OCI-LY3 (cell line): Measurements from ENCODE around the gene EHMT1.

ENCODE experiments used
- EZH2phosphoT487 ChIP-seq: fragments of 200-600 bp; shearing (Covaris generic); IDR thresholded peaks from 2 replicates; pipeline ENCODE4 v1.6.1; 2018; ENCODE audit warnings: antibody characterized with exemption, mixed run types, low read depth
- TF ChIP-seq, protein P1 (sequence below): fragments of 200-600, 300-600 bp; sonication (generic); IDR thresholded peaks from 2 replicates; pipeline ENCODE4 v1.5.1; 2014; ENCODE audit warnings: antibody characterized with exemption, low read length, low read depth

DNA sequence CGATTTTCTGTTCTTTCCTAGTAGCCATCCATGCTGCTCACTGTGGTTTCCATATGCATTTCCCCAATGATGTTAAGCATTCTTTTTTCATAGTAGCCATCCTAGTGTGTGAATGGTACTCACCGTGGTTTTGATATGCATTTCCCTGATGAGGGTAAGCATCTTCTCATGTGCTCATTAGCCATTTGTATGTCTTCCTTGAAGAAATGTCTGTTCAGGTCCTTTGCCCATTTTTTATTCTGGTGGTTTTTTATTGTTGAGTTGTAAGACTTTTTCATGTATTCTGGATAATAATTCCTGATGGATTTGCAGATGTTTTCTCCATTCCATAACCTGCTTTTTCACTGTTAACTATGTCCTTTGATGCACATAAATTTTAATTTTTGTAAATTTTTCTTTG is 108.0 kb downstream of the EHMT1 start:
- TF ChIP-seq, protein P1, sequence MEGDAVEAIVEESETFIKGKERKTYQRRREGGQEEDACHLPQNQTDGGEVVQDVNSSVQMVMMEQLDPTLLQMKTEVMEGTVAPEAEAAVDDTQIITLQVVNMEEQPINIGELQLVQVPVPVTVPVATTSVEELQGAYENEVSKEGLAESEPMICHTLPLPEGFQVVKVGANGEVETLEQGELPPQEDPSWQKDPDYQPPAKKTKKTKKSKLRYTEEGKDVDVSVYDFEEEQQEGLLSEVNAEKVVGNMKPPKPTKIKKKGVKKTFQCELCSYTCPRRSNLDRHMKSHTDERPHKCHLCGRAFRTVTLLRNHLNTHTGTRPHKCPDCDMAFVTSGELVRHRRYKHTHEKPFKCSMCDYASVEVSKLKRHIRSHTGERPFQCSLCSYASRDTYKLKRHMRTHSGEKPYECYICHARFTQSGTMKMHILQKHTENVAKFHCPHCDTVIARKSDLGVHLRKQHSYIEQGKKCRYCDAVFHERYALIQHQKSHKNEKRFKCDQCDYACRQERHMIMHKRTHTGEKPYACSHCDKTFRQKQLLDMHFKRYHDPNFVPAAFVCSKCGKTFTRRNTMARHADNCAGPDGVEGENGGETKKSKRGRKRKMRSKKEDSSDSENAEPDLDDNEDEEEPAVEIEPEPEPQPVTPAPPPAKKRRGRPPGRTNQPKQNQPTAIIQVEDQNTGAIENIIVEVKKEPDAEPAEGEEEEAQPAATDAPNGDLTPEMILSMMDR: no peak
- no peak for TF ChIP-seq EZH2phosphoT487
